Islet precursor cell (in vitro differentiated cells): ENCODE results near the gene TAF8.

Experiments used
- DNase-seq: peaks from one replicate; pipeline ENCODE4 v3.0.0-alpha.2; 2018

TAF8 gene

DNA sequence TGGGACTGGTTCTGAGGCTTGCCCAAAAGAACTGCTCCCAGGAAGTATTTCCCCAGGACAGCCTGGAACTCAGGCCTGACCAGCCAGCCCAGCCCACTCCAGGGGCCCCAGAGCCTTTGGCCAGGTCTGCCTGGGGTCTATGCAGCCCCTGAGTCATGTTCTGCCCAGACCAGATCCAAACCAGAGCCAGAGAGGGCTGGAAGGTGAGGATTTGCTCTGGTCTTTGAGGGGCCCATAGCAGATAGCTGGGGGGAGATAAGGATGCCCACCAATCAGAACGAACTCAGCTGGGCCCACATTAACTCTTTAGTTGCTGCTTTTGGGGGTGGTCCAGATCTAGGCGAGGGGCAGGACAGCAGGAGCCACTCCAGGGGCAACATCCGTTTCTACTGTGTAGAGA lies 75.3 kb downstream of the TAF8 start:
- DNase-seq: peak; percentile 76

DNA sequence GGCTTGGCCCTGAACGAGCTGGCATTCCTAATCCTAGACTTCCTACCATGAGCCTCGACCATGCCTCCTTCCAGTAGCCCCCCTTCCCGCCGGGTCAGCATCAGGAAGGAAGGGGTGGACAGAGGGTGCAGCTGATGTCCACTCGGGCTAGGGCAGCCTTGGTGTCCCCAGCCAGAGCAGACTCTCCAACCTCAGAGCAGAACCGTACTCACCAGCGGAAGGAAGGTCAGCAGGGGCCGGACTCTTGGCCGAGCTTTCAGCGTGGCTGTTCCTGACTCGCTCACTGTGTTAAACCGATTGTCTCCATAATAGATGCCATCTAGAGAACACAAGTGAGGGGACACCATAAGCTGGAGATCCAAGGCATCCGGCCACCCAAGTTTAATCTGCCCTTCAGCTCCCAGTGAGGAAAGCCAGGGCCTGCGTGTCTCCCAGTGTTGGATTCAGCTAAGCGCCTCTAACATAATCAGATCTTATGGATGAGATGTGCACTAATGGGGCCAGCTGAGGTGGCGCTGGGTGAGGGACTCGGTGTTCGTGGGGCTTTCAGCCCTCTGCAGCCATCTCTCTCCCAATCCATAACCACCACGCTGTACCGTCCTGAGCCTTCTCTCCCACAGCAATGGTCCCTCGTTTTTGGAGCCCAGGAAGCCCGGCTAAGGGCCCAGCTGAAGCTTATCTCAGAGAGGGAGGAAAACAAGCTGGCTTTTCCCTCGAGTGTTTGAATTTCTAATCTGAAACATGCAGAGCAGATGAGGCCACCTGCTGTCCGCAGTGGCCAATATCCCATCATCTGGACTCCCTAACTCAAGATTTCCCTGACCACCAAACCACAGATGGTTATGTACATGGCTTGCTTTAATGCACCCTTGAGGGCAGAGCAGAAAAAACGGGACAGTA lies 78.4 kb downstream of the TAF8 start:
- DNase-seq: no peak

DNA sequence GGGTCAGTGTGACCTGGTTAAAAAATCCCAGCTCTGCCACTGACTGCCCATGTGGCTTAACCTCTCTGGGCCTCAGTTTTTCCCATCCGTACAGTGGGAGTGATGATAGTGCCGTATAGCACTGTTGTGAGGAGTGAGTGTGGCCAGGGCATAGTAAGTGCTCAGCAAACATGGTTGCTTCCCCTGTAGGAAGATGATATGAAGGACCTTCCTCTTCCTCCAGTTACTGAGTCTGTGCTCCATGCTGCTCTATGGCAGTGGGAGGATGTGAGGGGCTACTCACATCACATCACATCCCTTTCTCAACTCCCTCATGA lies 79.0 kb downstream of the TAF8 start:
- DNase-seq: no peak

DNA sequence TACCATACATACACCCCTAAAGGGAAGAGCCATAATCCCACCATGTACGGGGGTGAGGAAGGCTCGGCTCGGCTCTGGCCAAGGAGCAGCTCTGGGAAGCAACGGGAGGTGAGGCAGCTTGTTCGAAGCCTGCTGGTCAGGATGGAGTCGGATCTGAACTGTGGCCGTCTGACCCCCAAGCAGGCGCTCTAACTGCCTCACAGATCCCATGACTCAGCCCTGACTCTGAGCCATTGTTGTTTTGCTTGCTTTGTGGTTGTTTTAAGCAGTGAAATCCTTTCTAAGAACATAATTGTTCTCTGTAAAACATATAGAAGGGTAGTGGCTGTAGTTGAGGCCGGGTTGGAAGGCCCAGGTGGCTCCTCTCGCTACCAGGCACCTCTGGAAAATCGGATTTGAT lies 81.2 kb downstream of the TAF8 start:
- DNase-seq: peak; percentile 70

DNA sequence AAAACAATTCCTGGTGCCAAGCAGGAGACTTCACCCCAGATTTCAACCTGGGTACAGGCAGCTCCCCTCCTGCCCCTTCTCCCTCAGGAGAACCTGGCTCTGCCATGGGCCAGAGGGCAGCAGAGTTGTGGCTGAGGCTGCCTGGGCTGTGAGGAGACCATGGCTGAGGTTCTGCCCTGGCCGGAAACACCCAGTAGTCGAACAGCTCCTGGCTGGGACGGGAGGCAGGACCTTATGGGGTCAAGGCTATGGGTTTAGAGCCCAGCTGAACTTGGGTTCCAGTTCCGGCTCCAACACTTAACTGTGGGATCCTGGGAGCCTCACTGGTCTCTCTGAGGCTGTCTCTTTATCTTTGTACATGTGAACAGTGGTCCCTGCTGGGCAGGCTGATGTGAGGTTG lies 83.6 kb downstream of the TAF8 start:
- DNase-seq: no peak

DNA sequence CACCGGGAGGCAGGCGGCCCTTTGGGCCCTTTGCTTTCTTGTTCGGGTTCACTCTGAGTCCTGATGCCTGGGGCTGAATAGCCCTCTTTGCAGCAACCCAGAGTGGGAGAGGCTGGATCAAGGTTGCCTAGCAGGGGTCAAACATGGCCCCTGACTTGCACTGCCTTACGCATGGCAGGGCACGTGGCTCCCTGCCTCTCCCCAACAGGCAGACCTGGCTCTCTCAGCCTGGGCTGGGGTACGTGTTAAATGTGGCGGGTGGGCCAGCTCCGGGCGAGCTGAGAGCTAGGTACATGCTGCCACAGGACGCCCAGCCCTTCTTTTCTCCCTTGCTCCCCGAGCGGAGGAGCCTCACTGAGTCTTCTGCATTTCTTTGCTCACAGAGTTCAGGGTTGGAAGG lies 84.8 kb downstream of the TAF8 start:
- no peak for DNase-seq

DNA sequence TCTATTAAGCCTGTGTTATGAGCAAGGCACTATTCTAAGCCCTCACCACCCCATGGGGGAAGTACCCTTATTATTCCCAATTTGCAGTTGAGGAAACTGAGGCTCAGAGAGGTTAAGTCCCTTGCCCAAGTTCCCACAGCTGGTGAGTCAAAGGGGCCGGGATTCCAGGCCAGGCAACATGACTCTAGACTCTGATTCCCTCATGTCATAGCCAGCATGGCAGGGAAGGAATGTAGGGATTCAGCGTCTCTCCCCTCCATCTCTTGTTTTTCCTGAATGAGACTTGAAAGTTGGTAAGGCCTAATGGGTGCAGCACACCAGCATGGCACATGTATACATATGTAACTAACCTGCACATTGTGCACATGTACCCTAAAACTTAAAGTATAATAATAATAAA lies 85.4 kb downstream of the TAF8 start:
- no peak for DNase-seq

DNA sequence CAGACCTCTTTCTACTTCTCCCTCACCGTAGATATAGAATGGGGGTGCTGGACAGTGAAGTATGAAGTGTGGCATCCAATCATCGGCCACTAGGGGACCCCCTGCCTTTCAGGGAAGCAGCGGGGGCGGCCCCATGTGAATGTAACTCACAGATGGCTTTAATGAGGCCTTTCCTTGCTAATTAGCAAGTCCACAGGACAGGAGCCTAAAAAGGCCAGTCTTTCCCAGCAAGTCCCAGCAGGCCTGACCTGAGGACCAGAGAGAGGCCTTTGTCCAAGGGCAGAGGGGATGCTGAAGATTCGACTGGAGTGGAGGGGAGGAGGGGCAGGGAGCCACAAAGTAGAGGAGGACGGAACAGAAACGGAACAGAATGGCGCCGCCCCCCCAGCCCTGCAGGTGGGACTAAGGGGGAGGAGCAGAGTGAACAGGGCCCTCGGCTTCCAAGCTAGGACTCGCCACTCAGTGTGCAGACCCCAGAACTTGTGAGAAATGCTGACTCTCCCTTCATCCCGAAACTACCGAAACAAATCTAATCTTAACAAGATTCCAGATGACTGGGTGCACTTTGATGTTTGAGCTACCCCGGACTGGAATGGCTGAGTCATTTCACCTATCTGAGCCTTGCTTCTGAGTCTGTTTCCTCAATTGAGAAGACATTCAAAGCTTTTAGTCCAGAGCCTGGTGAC lies 86.3 kb downstream of the TAF8 start:
- peak; percentile 92 for DNase-seq
